HCEC 1CT (cell line): ENCODE data around the gene OS9.
A peak's percentile ranks its signal among the peaks of the same experiment; 100 is the strongest.

ENCODE experiments used
- DNase-seq: peaks from one replicate; pipeline ENCODE4 v3.0.0-alpha.2; 2017

Gene OS9

GRCh38 chr12:57737467-57738460, 43.8 kb downstream of the OS9 start:
- DNase-seq = no peak

- DNase-seq = no peak
Measured at GRCh38 chr12:57738661-57739237, 44.8 kb downstream of the OS9 start, which contains the start of gene AGAP2. TSS of gene AGAP2 (minus strand) at chr12:57738742. CDS start at chr12:57738246, 496 bp downstream.

GRCh38 chr12:57739387-57739786, 45.5 kb downstream of the OS9 start:
- DNase-seq = no peak

- no peak for DNase-seq
Measured at GRCh38 chr12:57739914-57740538, 46.1 kb downstream of the OS9 start.

- no peak for DNase-seq
Measured at GRCh38 chr12:57740656-57741412, 46.9 kb downstream of the OS9 start.

- DNase-seq = no peak
Measured at GRCh38 chr12:57741413-57741789, 47.5 kb downstream of the OS9 start.

- no peak for DNase-seq
Measured at GRCh38 chr12:57741844-57742738, 48.2 kb downstream of the OS9 start.

- no peak for DNase-seq
Measured at GRCh38 chr12:57743769-57744168, 49.8 kb downstream of the OS9 start.

GRCh38 chr12:57744194-57744776, 50.4 kb downstream of the OS9 start:
- DNase-seq = no peak

GRCh38 chr12:57744777-57745484, 51.0 kb downstream of the OS9 start, which contains the start of gene TSPAN31:
TSS of gene TSPAN31 (plus strand) at chr12:57745039. CDS start at chr12:57745155, 116 bp downstream.
- peak; percentile 96 for DNase-seq

- no peak for DNase-seq
Measured at GRCh38 chr12:57745485-57745881, 51.6 kb downstream of the OS9 start.

- no peak for DNase-seq
Measured at GRCh38 chr12:57746025-57746424, 52.1 kb downstream of the OS9 start.

- no peak for DNase-seq
Measured at GRCh38 chr12:57749061-57749460, 55.1 kb downstream of the OS9 start.

- no peak for DNase-seq
Measured at GRCh38 chr12:57750561-57751431, 56.9 kb downstream of the OS9 start.

GRCh38 chr12:57751432-57751787, 57.5 kb downstream of the OS9 start:
- DNase-seq = peak; percentile 62

GRCh38 chr12:57751788-57752667, 58.1 kb downstream of the OS9 start, which contains the start of gene CDK4:
TSS of gene CDK4 (minus strand) at chr12:57752310. CDS start at chr12:57751717, 593 bp downstream.
- peak; percentile 100 for DNase-seq

- no peak for DNase-seq
Measured at GRCh38 chr12:57752668-57753000, 58.7 kb downstream of the OS9 start.

GRCh38 chr12:57753756-57754337, 59.9 kb downstream of the OS9 start:
- no peak for DNase-seq
